ENCODE results near the gene B3GALNT2. TPM values are rescaled to one million over a fixed set of nuclear protein-coding genes. Genes with fewer than 3 reads are reported as not detected.

Gene B3GALNT2
- total RNA-seq, 1 experiment from 2014 or later: 60.6 TPM

DNA sequence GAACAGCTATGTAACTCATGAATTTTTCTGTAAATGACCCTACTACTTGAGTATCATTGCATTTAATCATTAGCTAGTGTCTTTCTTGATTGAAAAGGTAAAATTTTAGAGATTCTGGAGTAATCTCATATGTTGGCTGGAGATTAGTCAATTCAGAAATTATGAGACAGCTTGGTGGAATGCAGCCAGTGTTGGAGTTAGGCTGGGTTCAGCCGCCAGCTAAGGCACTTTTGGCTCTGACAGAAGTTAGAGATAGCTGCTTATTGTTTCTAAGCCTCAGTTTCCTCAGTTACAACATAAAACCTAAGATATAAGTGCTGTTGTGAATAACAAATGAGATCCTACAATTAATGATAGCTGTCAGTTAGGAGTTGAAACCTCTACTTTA lies 87.6 kb downstream of the B3GALNT2 start:
- BruUV-seq (replicated peaks): no TSS peak
- Histone ChIP-seq H3K9me2 (ENCODE audit: insufficient read depth) (no peaks in the 10 kb centered on the region), H3K4me3 (no peak overlapping the region), H3K27ac (no peak overlapping the region), H3F3A (ENCODE audit: insufficient read depth, low read depth) (peaks cover 22% of the 10 kb centered on the region), H3K79me2 (ENCODE audit: low read depth) (no peaks in the 10 kb centered on the region), H3K9me3 (ENCODE audit: insufficient read depth, low read depth) (no peaks in the 10 kb centered on the region), H3K27me3 (ENCODE audit: insufficient read depth, low read depth) (no peaks in the 10 kb centered on the region), H4K20me1 (ENCODE audit: insufficient read depth) (no peaks in the 10 kb centered on the region), H2AFZ (no peak overlapping the region), H3K4me1 (replicated peaks; ENCODE audit: insufficient read depth) (0 out of 2 replicates have a peak, but pooled peaks cover 5% of the 10 kb centered on the region), H3K36me3 (ENCODE audit: low read depth) (no peaks in the 10 kb centered on the region), H3K4me2 (no peak overlapping the region)
- ChIA-PET POLR2A (ENCODE audit: unreplicated experiment) (no interaction called here), CTCF (interaction anchor here (0.6 to 1.3 kb wide), 9 partner anchors 11 to 1121 kb away, joined by 3 to 8 read pairs (median 4); partner anchors contain the start of genes ARID4B, GGPS1 and TBCE)
- DNase-seq: peak in 1 of 2 experiments; percentile 54
- intact Hi-C loops (cut with micrococcal nuclease; ENCODE audit: unreplicated experiment): loop anchor here (1.0 to 5.0 kb wide), 4 partner anchors 312 to 1304 kb away; no protein-coding TSS in a partner anchor
- no peak for TF ChIP-seq EZH2 (IDR thresholded peaks at IDR 0.05; ENCODE audit: low read depth)
- TF ChIP-seq, protein P1, sequence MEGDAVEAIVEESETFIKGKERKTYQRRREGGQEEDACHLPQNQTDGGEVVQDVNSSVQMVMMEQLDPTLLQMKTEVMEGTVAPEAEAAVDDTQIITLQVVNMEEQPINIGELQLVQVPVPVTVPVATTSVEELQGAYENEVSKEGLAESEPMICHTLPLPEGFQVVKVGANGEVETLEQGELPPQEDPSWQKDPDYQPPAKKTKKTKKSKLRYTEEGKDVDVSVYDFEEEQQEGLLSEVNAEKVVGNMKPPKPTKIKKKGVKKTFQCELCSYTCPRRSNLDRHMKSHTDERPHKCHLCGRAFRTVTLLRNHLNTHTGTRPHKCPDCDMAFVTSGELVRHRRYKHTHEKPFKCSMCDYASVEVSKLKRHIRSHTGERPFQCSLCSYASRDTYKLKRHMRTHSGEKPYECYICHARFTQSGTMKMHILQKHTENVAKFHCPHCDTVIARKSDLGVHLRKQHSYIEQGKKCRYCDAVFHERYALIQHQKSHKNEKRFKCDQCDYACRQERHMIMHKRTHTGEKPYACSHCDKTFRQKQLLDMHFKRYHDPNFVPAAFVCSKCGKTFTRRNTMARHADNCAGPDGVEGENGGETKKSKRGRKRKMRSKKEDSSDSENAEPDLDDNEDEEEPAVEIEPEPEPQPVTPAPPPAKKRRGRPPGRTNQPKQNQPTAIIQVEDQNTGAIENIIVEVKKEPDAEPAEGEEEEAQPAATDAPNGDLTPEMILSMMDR (conservative IDR thresholded peaks at IDR 0.05): no peak

DNA sequence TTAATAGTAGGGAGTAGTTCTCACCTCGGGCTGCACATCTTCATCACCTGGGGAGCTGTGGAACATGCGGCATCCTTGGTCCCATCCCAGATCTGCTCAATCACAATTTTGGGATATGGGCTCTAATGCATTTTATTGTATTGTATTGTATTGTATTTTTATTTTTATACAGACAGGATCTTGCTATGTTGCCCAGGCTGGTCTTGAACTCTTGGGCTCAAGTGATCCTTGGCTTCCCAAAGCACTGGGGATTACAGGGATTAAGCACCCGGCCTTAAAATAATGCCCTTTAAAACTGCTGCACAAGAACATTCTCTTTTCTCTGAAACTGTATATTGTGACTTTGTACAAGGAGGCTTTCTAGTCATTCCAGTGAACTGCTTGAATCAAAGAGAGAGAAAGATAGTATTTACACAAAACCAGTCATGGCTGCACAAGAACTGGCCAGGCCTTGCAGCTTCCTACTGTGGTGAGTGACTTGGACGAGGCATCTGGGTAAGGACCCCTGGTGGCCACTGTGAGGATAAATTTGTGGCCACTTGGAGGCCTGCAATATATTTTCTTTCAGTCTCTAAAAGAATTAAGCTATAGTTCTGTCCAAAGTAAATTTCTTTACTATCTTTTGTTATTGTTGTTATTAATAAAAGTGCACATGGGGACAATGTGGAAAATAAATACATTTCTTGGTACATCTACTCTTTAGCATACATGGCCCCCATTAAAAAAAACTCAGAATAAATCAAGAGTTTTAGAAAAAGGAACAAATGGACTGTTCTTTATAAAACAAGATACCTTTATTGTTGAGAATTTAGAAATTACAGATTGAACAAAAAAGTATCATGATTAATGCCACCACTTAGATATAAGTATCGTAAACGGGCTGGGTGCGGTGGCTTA lies 89.0 kb downstream of the B3GALNT2 start:
- Histone ChIP-seq H2AFZ (no peak overlapping the region), H3K27ac (no peak overlapping the region), H3K36me3 (ENCODE audit: low read depth) (no peaks in the 10 kb centered on the region), H3K79me2 (ENCODE audit: low read depth) (no peaks in the 10 kb centered on the region), H3K27me3 (ENCODE audit: insufficient read depth, low read depth) (no peaks in the 10 kb centered on the region), H3K4me1 (replicated peaks; ENCODE audit: insufficient read depth) (0 out of 2 replicates have a peak, but pooled peaks cover 5% of the 10 kb centered on the region), H3K9me2 (ENCODE audit: insufficient read depth) (no peaks in the 10 kb centered on the region), H3K9me3 (ENCODE audit: insufficient read depth, low read depth) (no peaks in the 10 kb centered on the region), H3K4me3 (no peak overlapping the region), H4K20me1 (ENCODE audit: insufficient read depth) (no peaks in the 10 kb centered on the region), H3K4me2 (no peak overlapping the region), H3F3A (ENCODE audit: insufficient read depth, low read depth) (peaks cover 35% of the 10 kb centered on the region)
- DNase-seq: peak; percentile 68 to 69
- ChIA-PET POLR2A (ENCODE audit: unreplicated experiment) (interaction anchor here (0.5 to 0.9 kb wide), 3 partner anchors 87 to 557 kb away, joined by 3 to 4 read pairs (median 3); partner anchors contain the start of genes ARID4B and GGPS1), CTCF (interaction anchor here (0.6 to 1.1 kb wide), 10 partner anchors 48 to 320 kb away, joined by 3 to 7 read pairs (median 4); partner anchors contain the start of genes ARID4B, GGPS1 and TBCE)
- intact Hi-C loops (cut with micrococcal nuclease; ENCODE audit: unreplicated experiment): loop anchor here (1.0 to 5.0 kb wide), 5 partner anchors 48 to 1303 kb away; partner anchors contain the start of genes ARID4B, GGPS1 and TBCE
- TF ChIP-seq, protein P1 (conservative IDR thresholded peaks at IDR 0.05): peak; percentile 89
- no peak for TF ChIP-seq EZH2 (IDR thresholded peaks at IDR 0.05; ENCODE audit: low read depth)
- no TSS peak for BruUV-seq (replicated peaks)
